T-helper 17 cell (primary cell): ENCODE results near the gene C16orf54. TPM values are rescaled to one million over a fixed set of nuclear protein-coding genes. Genes with fewer than 3 reads are reported as not detected.
A peak's percentile ranks its signal among the peaks of the same experiment; 100 is the strongest.
"Not testable (repeated sequence)": the region's sequence is repeated elsewhere in the genome, so short reads cannot be mapped to it uniquely, and the experiment has no call there.

Experiments used
- ATAC-seq: fragments of 150-1000 bp; cut with Tn5 transposase; 2 replicates; pipeline ENCODE4 v1.10.0; 2021; ENCODE audit warnings: mild to moderate bottlenecking, moderate library complexity
- DNase-seq, 3 donors: peaks; one replicate each; pipeline versions ENCODE4 v3.0.0 to v3.0.0-alpha.2; 2020 to 2021
- H3K9me3 ChIP-seq: one replicate; pipeline ENCODE4 v1.7.0; 2013; ENCODE audit warnings: low read length, mild to moderate bottlenecking; ENCODE audit not compliant: control insufficient read depth, poor library complexity, severe bottlenecking
- H3K27ac Mint-ChIP-seq: one replicate; pipeline ENCODE4 v1.8.0; 2022; ENCODE audit warnings: mild to moderate bottlenecking, moderate library complexity, mixed read lengths
- H3K27me3 Mint-ChIP-seq: one replicate; pipeline ENCODE4 v1.8.0; 2022; ENCODE audit warnings: mixed read lengths
- H3K36me3 Mint-ChIP-seq: one replicate; pipeline ENCODE4 v1.8.0; 2022; ENCODE audit warnings: low read depth, mixed read lengths
- H3K4me1 Mint-ChIP-seq: one replicate; pipeline ENCODE4 v1.8.0; 2022; ENCODE audit warnings: mild to moderate bottlenecking, mixed read lengths
- H3K4me3 Mint-ChIP-seq: one replicate; pipeline ENCODE4 v1.8.0; 2022; ENCODE audit warnings: mild to moderate bottlenecking, moderate library complexity, mixed read lengths
- total RNA-seq, 4 donors: library from RNA in 2 of 4; stranded (reverse) in 2 of 4; gene quantifications; one replicate each; pipeline ENCODE4 v1.2.3 and lab custom pipeline; 2022 to 2026

The C16orf54 gene
- total RNA-seq, 2 donors from 2014 or later, result 172 to 259 TPM

GRCh38 chr16:29760567-29761279 is 14.9 kb upstream of the C16orf54 start:
- ATAC-seq (no peak), DNase-seq (no peak)
- Mint-ChIP-seq H3K27me3 (no peaks in the 10 kb centered on the region), H3K4me1 (peaks cover 13% of the 10 kb centered on the region), H3K27ac (no peak overlapping the region), H3K4me3 (no peak overlapping the region), H3K36me3 (no peaks in the 10 kb centered on the region)
- no peaks in the 10 kb centered on the region for H3K9me3 ChIP-seq

DNA sequence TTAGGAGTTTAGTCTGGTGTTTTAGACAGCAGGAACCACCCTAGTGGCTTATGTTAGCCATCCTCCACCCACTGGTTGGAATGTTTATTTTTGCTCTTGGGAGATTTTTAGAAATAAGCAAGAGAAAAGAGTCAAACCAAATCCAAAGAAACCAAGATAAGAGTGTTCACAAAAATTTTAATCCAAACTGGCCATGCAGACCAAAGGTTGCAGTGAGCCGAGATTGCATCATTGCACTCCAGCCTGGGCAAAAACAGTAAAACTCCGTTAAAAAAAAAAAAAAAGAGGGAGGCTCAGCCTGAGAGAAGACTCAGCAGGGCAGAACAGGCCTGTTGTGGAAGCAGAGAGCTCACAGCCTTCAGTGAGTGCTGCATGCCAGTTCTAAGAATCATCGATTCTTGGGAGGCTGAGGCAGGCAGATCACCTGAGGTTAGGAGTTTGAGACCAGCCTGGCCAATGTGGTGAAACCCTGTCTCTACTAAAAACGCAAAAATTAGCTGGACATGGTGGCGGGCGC is 12.2 kb upstream of the C16orf54 start:
- no peaks in the 10 kb centered on the region for H3K9me3 ChIP-seq
- DNase-seq (no peak), ATAC-seq (no peak)
- Mint-ChIP-seq H3K4me1 (peaks cover 12% of the 10 kb centered on the region), H3K36me3 (no peaks in the 10 kb centered on the region), H3K4me3 (no peak overlapping the region), H3K27ac (peak overlapping the region; percentile 21), H3K27me3 (no peaks in the 10 kb centered on the region)

GRCh38 chr16:29757086-29757485 is 11.3 kb upstream of the C16orf54 start:
- not testable (repeated sequence) for H3K36me3 Mint-ChIP-seq, DNase-seq, H3K27me3 Mint-ChIP-seq, H3K9me3 ChIP-seq, ATAC-seq, H3K4me3 Mint-ChIP-seq
- H3K4me1 Mint-ChIP-seq, result peaks cover 12% of the 10 kb centered on the region
- peak overlapping the region; percentile 11 for H3K27ac Mint-ChIP-seq

DNA sequence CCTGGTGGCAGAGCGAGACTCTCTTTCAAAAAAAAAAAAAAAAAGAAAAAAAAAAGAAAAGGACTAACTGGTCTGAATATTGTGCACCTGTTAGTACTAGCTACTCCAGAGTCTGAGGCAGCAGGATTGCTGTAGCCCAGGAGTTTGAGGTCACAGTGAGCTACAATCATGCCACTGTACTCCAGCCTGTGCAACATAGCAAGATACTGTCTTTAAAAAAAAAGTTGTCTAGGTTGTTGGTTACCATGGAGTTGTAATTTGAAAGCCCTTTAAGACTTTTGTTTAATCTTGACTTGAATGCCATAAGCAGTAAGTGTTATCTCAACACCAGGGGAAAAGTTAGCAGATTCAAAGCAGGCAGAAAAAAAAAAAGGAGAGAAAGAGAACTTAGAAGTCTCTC is 10.9 kb upstream of the C16orf54 start:
- no peaks in the 10 kb centered on the region for H3K9me3 ChIP-seq
- Mint-ChIP-seq H3K27ac (peak overlapping the region; percentile 11), H3K4me3 (peak overlapping the region; percentile 5), H3K36me3 (no peaks in the 10 kb centered on the region), H3K4me1 (peaks cover 12% of the 10 kb centered on the region), H3K27me3 (no peaks in the 10 kb centered on the region)
- ATAC-seq, result peak; percentile 51
- DNase-seq, result no peak

GRCh38 chr16:29753516-29753915 is 7.7 kb upstream of the C16orf54 start:
- Mint-ChIP-seq H3K27me3 (no peaks in the 10 kb centered on the region), H3K27ac (peak overlapping the region; percentile 9), H3K4me3 (no peak overlapping the region)

DNA sequence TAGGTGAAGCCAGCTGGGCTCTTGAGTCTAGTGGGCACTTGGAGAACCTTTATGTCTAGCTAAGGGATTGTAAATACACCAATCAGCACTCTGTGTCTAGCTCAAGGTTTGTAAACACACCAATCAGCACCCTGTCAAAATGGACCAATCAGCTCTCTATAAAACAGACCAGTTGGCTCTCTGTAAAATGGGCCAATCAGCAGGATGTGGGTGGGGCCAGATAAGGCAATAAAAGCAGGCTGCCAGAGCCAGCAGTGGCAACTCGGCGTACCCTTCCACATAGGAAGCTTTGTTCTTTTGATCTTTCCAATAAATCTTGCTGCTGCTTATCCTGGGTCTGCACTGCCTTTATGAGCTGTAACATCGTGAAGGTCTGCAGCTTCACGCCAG is 3.0 kb upstream of the C16orf54 start:
- peak overlapping the region; percentile 69 for H3K27ac Mint-ChIP-seq
- ATAC-seq, result not testable (repeated sequence)

More at GRCh38 chr16:29753516-29753915, 7.7 kb upstream of the C16orf54 start:
- Mint-ChIP-seq H3K4me1 (peaks cover 9% of the 10 kb centered on the region), H3K36me3 (peaks cover 3% of the 10 kb centered on the region)
- no peaks in the 10 kb centered on the region for H3K9me3 ChIP-seq
- no peak for ATAC-seq
- DNase-seq, result no peak

GRCh38 chr16:29747947-29748759 is 2.4 kb upstream of the C16orf54 start:
- peak overlapping the region; percentile 7 for H3K4me3 Mint-ChIP-seq
- H3K36me3 Mint-ChIP-seq, result peaks cover 10% of the 10 kb centered on the region
- H3K9me3 ChIP-seq, result no peaks in the 10 kb centered on the region
- H3K27ac Mint-ChIP-seq, result peak overlapping the region; percentile 100
- ATAC-seq, result no peak
- peaks cover 36% of the 10 kb centered on the region for H3K4me1 Mint-ChIP-seq
- DNase-seq, result no peak
- H3K27me3 Mint-ChIP-seq, result no peaks in the 10 kb centered on the region

More for the DNA sequence above, 3.0 kb upstream of the C16orf54 start:
- DNase-seq, H3K9me3 ChIP-seq, H3K27me3 Mint-ChIP-seq: not testable (repeated sequence)
- Mint-ChIP-seq H3K4me1 (peaks cover 30% of the 10 kb centered on the region), H3K4me3 (peak overlapping the region; percentile 7), H3K36me3 (peaks cover 10% of the 10 kb centered on the region)

- Mint-ChIP-seq H3K4me1 (peaks cover 43% of the 10 kb centered on the region), H3K4me3 (peak overlapping the region; percentile 98), H3K27ac (peak overlapping the region; percentile 100), H3K36me3 (peaks cover 11% of the 10 kb centered on the region)
- not testable (repeated sequence) for H3K27me3 Mint-ChIP-seq, H3K9me3 ChIP-seq, DNase-seq, ATAC-seq
These were observed 728 bp upstream of the C16orf54 start for GRCh38 chr16:29746518-29746917.

DNA sequence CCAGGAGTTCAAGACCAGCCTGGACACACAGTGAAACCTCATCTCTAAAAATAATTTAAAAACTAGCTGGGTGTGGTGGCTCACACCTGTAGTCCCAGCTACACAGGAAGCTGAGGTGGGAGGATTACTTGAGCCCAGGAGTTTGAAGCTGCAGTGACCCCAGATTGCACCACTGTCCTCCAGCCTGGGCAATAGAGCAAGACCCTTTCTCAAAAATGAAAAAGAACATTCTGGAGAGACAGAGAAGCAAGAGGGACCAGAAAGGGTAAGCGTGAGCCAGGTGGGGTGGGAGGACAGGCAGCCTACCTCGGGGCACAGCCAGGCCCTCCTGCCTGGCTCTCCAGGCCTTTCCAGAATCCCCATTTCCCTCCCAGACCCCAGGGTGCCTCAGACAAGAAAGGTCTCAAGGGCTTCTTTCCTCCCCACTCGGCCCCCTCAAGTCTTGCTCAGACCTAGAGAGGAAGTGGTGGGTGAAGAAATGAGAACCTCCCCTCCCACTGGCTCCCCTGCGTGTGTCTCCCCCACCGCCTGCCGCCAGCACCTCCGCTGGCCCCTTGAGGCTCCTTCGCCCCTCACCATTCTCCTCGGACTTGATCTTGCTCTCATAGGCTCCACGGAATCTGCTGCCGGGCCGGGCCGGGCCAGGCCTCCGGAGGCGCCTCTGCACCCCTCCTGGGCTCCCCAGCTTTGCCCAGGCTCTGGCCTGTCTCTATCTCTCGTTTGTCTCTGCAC is 503 bp downstream of the C16orf54 start:
- peaks cover 19% of the 10 kb centered on the region for H3K36me3 Mint-ChIP-seq

GRCh38 chr16:29744541-29745101 is 1.2 kb downstream of the C16orf54 start:
- no peaks in the 10 kb centered on the region for H3K9me3 ChIP-seq
- no peak for ATAC-seq
- Mint-ChIP-seq H3K4me1 (peaks cover 62% of the 10 kb centered on the region), H3K4me3 (peak overlapping the region; percentile 98), H3K27me3 (no peaks in the 10 kb centered on the region), H3K27ac (peak overlapping the region; percentile 100), H3K36me3 (peaks cover 19% of the 10 kb centered on the region)
- no peak for DNase-seq

More for the DNA sequence above, 503 bp downstream of the C16orf54 start:
- Mint-ChIP-seq H3K4me3 (peak overlapping the region; percentile 98), H3K27me3 (no peaks in the 10 kb centered on the region), H3K27ac (peak overlapping the region; percentile 100), H3K4me1 (peaks cover 55% of the 10 kb centered on the region)
- ATAC-seq (peak; percentile 35), DNase-seq (peak; percentile 13 to 33 (median 24))
- no peaks in the 10 kb centered on the region for H3K9me3 ChIP-seq

DNA sequence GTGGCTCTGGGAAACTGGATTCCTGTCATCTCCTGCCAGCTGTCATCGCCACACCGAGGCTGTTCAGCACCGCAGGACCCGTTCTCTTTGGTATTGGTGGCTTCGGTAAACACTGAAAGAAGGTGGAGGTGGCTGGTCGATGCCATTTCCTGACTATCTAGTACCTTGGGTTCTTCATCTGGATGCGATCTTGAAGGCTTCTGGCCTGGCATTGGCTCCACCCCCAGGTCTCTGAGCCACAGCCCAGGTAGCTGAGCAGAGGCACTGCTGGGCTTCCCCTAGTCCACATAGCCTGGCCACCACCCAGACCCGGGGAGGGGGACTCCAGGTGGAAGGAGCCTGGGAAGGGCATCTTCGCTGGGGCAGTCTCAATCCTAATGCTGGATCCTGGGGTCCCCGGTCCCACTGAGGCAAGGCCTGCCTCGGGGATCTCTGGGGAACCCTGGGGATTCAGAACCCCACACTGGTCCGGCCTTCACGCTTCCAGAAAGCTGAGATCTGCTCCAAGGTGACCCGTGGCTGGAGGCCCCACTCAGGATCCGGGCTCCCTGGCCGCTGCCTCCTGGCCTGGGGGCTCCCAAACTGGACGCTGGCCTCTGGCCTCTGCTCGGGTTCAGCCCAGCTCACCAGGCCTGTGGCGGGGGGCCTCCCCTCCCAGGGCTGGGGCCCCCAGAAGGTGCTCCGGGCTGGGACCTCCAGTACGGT is 1.8 kb downstream of the C16orf54 start:
- Mint-ChIP-seq H3K36me3 (peaks cover 18% of the 10 kb centered on the region), H3K4me1 (peaks cover 64% of the 10 kb centered on the region), H3K27me3 (no peaks in the 10 kb centered on the region), H3K4me3 (peak overlapping the region; percentile 98), H3K27ac (peak overlapping the region; percentile 100)
- DNase-seq (peak; percentile 21 to 48 (median 29)), ATAC-seq (peak; percentile 36)
- H3K9me3 ChIP-seq, result no peaks in the 10 kb centered on the region

DNA sequence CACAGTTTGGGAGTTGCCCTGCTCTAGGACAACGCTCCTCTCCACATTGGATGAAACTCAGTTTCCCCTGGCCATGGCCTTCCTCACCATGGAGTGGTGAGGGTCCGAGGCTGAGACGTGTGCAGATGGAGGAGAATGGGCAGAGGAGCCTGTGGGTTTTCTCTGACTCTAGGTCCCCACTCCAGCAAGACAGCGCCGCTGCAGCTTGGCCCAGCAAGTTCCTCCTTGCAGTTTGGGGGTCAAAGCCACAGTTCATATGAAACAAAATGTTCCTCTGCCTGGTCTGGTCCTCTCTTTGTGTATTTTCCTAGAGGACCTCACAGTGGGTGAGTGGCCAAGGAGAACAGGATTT is 2.3 kb downstream of the C16orf54 start:
- no peak for DNase-seq
- H3K27ac Mint-ChIP-seq, result peak overlapping the region; percentile 100
- H3K9me3 ChIP-seq, result no peaks in the 10 kb centered on the region
- H3K36me3 Mint-ChIP-seq, result peaks cover 16% of the 10 kb centered on the region
- H3K4me3 Mint-ChIP-seq, result peak overlapping the region; percentile 98
- no peaks in the 10 kb centered on the region for H3K27me3 Mint-ChIP-seq
- H3K4me1 Mint-ChIP-seq, result peaks cover 67% of the 10 kb centered on the region
- ATAC-seq, result no peak
